ENCODE measurements around the gene ZNF200. TPM values are rescaled to one million over a fixed set of nuclear protein-coding genes. Genes with fewer than 3 reads are reported as not detected.
"Not testable (repeated sequence)": the region's sequence is repeated elsewhere in the genome, so short reads cannot be mapped to it uniquely, and the experiment has no call there.

ZNF200 gene
- total RNA-seq, 1 experiment from 2014 or later: 13.2 TPM

- CTCF ChIA-PET: no interaction called here
- no peaks in the 10 kb centered on the region for H3K9me2 ChIP-seq (ENCODE audit: insufficient read depth)
- no peak overlapping the region for H3K27ac ChIP-seq
- H3K4me3 ChIP-seq: no peak overlapping the region
- H4K20me1 ChIP-seq (ENCODE audit: insufficient read depth): no peaks in the 10 kb centered on the region
- H3K4me2 ChIP-seq: no peak overlapping the region
- POLR2A ChIA-PET (ENCODE audit: unreplicated experiment): no interaction called here
- no peak for TF ChIP-seq EZH2 (IDR thresholded peaks at IDR 0.05; ENCODE audit: low read depth)
- no peak for TF ChIP-seq CTCF (conservative IDR thresholded peaks at IDR 0.05)
- H3K4me1 ChIP-seq (replicated peaks; ENCODE audit: insufficient read depth): peaks cover 5% of the 10 kb centered on the region; the same call in 1 of the 2 replicates
- no peaks in the 10 kb centered on the region for H3K36me3 ChIP-seq (ENCODE audit: low read depth)
- BruUV-seq (replicated peaks): no TSS peak
- no peaks in the 10 kb centered on the region for H3K9me3 ChIP-seq (ENCODE audit: insufficient read depth, low read depth)
- no peak overlapping the region for H2AFZ ChIP-seq
- intact Hi-C loops (cut with micrococcal nuclease; ENCODE audit: unreplicated experiment): no loop called here
- H3F3A ChIP-seq (ENCODE audit: insufficient read depth, low read depth): peaks cover 7% of the 10 kb centered on the region; the same call in 1 of the 2 replicates
- no peaks in the 10 kb centered on the region; the same call in 1 of the 2 replicates for H3K27me3 ChIP-seq (ENCODE audit: insufficient read depth, low read depth)
- DNase-seq: no peak
- no peaks in the 10 kb centered on the region for H3K79me2 ChIP-seq (ENCODE audit: low read depth)
Measured at GRCh38 chr16:3276679-3277078, 41.7 kb upstream of the ZNF200 start.

GRCh38 chr16:3274947-3275346, 40.0 kb upstream of the ZNF200 start:
- H2AFZ ChIP-seq: no peak overlapping the region
- TF ChIP-seq EZH2 (IDR thresholded peaks at IDR 0.05; ENCODE audit: low read depth): no peak
- no peak for TF ChIP-seq CTCF (conservative IDR thresholded peaks at IDR 0.05)
- H3K4me2 ChIP-seq: no peak overlapping the region
- BruUV-seq (replicated peaks): no TSS peak
- no peaks in the 10 kb centered on the region for H3K9me2 ChIP-seq (ENCODE audit: insufficient read depth)
- no peaks in the 10 kb centered on the region for H3K36me3 ChIP-seq (ENCODE audit: low read depth)
- intact Hi-C loops (cut with micrococcal nuclease; ENCODE audit: unreplicated experiment): no loop called here
- no peaks in the 10 kb centered on the region; the same call in 1 of the 2 replicates for H3K27me3 ChIP-seq (ENCODE audit: insufficient read depth, low read depth)
- H3F3A ChIP-seq (ENCODE audit: insufficient read depth, low read depth): no peaks in the 10 kb centered on the region
- H4K20me1 ChIP-seq (ENCODE audit: insufficient read depth): no peaks in the 10 kb centered on the region
- H3K4me3 ChIP-seq: no peak overlapping the region
- H3K9me3 ChIP-seq (ENCODE audit: insufficient read depth, low read depth): no peaks in the 10 kb centered on the region
- CTCF ChIA-PET: no interaction called here
- H3K27ac ChIP-seq: no peak overlapping the region
- POLR2A ChIA-PET (ENCODE audit: unreplicated experiment): no interaction called here
- H3K4me1 ChIP-seq (replicated peaks; ENCODE audit: insufficient read depth): no peaks in the 10 kb centered on the region
- no peaks in the 10 kb centered on the region for H3K79me2 ChIP-seq (ENCODE audit: low read depth)
- DNase-seq: no peak

GRCh38 chr16:3274490-3274889, 39.5 kb upstream of the ZNF200 start:
- H3K4me1 ChIP-seq (replicated peaks; ENCODE audit: insufficient read depth): no peaks in the 10 kb centered on the region
- H3K27ac ChIP-seq: no peak overlapping the region
- intact Hi-C loops (cut with micrococcal nuclease; ENCODE audit: unreplicated experiment): no loop called here
- peak in 1 of 2 experiments; percentile 37 for DNase-seq
- no peak overlapping the region for H3K4me3 ChIP-seq
- H3K79me2 ChIP-seq (ENCODE audit: low read depth): no peaks in the 10 kb centered on the region
- CTCF ChIA-PET: no interaction called here
- BruUV-seq (replicated peaks): no TSS peak
- H3K36me3 ChIP-seq (ENCODE audit: low read depth): no peaks in the 10 kb centered on the region
- POLR2A ChIA-PET (ENCODE audit: unreplicated experiment): no interaction called here
- H3F3A ChIP-seq (ENCODE audit: insufficient read depth, low read depth): no peaks in the 10 kb centered on the region
- H3K27me3 ChIP-seq (ENCODE audit: insufficient read depth, low read depth): no peaks in the 10 kb centered on the region; the same call in 1 of the 2 replicates
- H3K4me2 ChIP-seq: no peak overlapping the region
- no peak overlapping the region for H2AFZ ChIP-seq
- H4K20me1 ChIP-seq (ENCODE audit: insufficient read depth): no peaks in the 10 kb centered on the region
- TF ChIP-seq EZH2 (IDR thresholded peaks at IDR 0.05; ENCODE audit: low read depth) (no peak), CTCF (conservative IDR thresholded peaks at IDR 0.05) (no peak)
- no peaks in the 10 kb centered on the region for H3K9me3 ChIP-seq (ENCODE audit: insufficient read depth, low read depth)
- H3K9me2 ChIP-seq (ENCODE audit: insufficient read depth): no peaks in the 10 kb centered on the region

GRCh38 chr16:3271281-3271680, 36.3 kb upstream of the ZNF200 start:
- H3K79me2 ChIP-seq (ENCODE audit: low read depth); H2AFZ ChIP-seq; H3F3A ChIP-seq (ENCODE audit: insufficient read depth, low read depth); H3K27ac ChIP-seq; H3K27me3 ChIP-seq (ENCODE audit: insufficient read depth, low read depth); CTCF ChIA-PET; H3K36me3 ChIP-seq (ENCODE audit: low read depth); H3K9me3 ChIP-seq (ENCODE audit: insufficient read depth, low read depth); BruUV-seq (replicated peaks); H3K4me1 ChIP-seq (replicated peaks; ENCODE audit: insufficient read depth); H3K4me3 ChIP-seq; DNase-seq; intact Hi-C loops (cut with micrococcal nuclease; ENCODE audit: unreplicated experiment); H3K4me2 ChIP-seq; POLR2A ChIA-PET (ENCODE audit: unreplicated experiment); H4K20me1 ChIP-seq (ENCODE audit: insufficient read depth); H3K9me2 ChIP-seq (ENCODE audit: insufficient read depth): not testable (repeated sequence)

- H3K9me3 ChIP-seq (ENCODE audit: insufficient read depth, low read depth); DNase-seq; H3K27me3 ChIP-seq (ENCODE audit: insufficient read depth, low read depth); CTCF ChIA-PET; H4K20me1 ChIP-seq (ENCODE audit: insufficient read depth); H3F3A ChIP-seq (ENCODE audit: insufficient read depth, low read depth); intact Hi-C loops (cut with micrococcal nuclease; ENCODE audit: unreplicated experiment); H3K9me2 ChIP-seq (ENCODE audit: insufficient read depth); H3K4me2 ChIP-seq; BruUV-seq (replicated peaks); POLR2A ChIA-PET (ENCODE audit: unreplicated experiment); H2AFZ ChIP-seq; H3K27ac ChIP-seq; H3K36me3 ChIP-seq (ENCODE audit: low read depth); H3K79me2 ChIP-seq (ENCODE audit: low read depth); H3K4me3 ChIP-seq; H3K4me1 ChIP-seq (replicated peaks; ENCODE audit: insufficient read depth): not testable (repeated sequence)
Measured at GRCh38 chr16:3270718-3271117, 35.8 kb upstream of the ZNF200 start.
